ENCODE measurements around the gene MAMLD1.

MAMLD1 gene

GRCh38 chrX:150463566-150463965 is 100.4 kb downstream of the MAMLD1 start:
- no peak for DNase-seq

- no peak for DNase-seq
These were observed 100.9 kb downstream of the MAMLD1 start for GRCh38 chrX:150464001-150464400.

GRCh38 chrX:150465326-150465725 is 102.2 kb downstream of the MAMLD1 start:
- no peak for DNase-seq

GRCh38 chrX:150465881-150466775 is 103.0 kb downstream of the MAMLD1 start:
- no peak for DNase-seq

DNA sequence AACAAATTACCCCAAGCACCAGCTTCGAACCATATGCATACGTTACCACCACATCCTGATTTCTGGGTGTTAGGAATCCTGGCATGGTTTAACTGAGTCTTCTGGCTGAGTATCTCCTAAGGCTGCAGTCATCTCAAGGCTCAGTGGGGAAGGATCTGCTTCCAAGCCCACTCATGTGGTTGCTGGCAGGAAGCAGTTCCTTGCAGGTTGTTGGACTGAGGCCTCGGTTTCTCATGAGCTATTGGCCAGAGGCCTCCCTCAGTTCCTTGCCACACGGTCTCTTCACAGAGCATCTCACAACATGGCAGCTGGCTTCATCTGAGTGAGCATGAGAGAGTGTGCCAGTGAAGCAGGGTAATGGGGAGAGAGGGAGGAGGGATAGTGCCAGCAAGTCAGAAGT is 109.2 kb downstream of the MAMLD1 start:
- DNase-seq: no peak

- no peak for DNase-seq
These were observed 110.3 kb downstream of the MAMLD1 start for GRCh38 chrX:150473371-150473770.

GRCh38 chrX:150475461-150475860 is 112.3 kb downstream of the MAMLD1 start:
- DNase-seq: no peak

GRCh38 chrX:150476164-150476699 is 113.1 kb downstream of the MAMLD1 start:
- no peak for DNase-seq

GRCh38 chrX:150477371-150477770 is 114.3 kb downstream of the MAMLD1 start:
- no peak for DNase-seq

DNA sequence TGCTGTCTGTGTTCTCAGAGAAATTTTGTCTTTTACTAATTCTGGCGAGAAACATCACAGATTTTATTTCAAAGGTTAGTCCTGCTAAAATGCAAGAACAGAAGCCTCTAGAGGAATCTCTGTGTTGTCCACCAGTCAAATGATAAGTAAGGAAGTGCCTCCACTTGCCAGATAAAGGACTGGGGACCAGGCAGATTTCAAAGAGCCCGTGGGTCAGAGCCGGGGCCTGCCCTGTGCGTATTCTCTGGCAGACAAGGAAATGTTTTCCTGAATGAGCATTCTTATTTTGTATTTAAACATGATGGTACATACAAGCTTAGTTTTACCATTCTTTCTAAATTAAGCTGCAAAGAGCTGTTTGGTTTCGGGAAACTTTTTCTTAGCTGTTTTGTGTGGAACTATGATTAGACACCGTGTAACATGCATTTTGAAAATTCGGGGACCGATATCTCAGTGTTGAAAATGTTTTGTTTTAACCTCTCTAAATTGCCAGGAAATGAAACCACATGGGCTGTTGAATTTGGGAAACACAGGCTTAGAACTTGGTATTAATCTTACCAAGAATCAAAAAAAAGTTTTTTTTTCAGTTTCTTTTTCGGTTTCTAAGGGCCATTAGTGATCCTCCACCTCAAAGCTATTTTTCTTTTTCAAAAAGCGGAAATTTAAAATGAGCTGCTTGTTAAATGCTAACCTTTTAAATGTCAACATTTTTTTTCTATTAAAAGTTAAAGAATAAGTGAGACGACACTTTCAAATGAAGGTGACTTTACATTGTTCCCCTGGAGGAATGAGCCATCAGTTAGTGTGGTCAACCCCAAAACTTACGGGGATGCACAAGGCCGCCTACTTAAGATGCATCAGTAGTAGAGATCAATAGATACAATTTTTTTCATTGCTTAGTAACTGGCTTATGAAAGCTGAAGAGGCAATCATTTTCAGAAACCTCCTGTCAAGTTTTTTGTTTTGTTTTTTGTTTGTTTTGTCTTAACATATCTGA is 115.7 kb downstream of the MAMLD1 start:
- peak; percentile 9 for DNase-seq

GRCh38 chrX:150482537-150483206 is 119.6 kb downstream of the MAMLD1 start:
- DNase-seq: no peak

DNA sequence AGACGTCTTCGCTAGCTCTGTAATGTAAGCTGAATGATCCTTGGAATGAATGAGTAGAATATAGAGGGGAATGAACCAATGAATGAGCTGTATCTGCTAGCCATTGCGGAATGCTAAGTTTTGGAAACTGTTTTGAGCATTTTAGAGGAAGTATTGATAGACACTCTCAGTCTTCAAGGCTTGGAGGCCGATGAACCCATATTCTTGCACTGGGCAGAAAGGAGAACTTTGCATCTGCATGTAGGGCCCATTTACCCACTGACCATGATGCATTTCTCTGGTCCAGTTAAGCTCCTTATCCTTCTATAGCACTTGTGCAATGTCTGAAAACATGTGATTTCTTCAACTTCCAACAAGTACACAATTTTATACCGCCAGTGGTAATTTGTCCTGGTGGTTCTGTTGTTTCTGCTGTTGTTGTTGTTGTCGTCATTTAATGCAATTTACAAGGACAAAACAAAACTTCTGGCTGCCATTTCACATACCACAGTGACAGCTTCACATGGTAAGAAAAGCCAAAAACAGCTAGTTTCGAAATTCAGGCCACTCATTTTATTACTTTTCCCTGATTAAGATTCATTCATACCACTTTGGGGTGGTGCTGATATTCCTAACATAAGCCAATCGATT is 120.4 kb downstream of the MAMLD1 start:
- no peak for DNase-seq

DNA sequence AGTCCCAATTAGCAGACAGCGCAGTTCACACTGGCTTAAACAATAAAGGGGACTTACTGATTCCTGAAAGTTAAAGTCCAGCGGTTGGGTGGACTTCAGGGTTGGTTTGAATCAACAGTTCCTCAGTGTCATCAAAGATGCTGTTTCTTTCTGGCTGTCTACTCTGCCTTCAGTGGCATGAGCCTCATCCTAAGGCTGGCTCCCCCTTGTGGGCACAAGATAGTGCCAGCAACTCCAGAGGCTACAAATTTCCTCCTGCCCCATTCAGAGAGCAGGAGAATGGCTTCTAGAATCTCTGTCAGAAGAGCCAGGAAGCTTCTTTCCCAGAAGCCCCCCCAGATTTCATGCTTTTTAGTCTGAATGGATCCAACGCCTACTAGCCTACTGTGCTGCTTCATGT is 122.9 kb downstream of the MAMLD1 start:
- peak; percentile 42 for DNase-seq

GRCh38 chrX:150487369-150488094 is 124.4 kb downstream of the MAMLD1 start:
- DNase-seq: no peak

- DNase-seq: no peak
These were observed 126.4 kb downstream of the MAMLD1 start for GRCh38 chrX:150489359-150490015.

DNA sequence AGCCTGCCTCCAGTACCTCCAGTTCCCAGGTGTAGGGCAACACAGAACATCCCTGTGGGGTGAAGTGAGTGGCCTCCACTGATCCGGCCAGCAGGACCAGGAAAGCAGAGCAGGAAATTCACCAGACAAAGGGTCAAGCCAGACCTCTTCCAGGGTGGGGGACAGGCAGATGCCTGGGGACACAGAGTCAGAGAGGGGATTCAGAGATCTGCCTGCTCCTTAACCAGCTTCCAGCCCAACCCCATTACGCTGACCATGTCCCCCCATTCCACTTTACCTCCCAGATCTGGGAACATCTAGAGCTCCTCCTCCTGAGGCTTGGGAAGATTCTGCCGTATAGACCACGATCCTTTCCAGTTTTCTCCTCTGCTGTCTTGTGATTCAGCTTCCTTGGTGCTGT is 132.4 kb downstream of the MAMLD1 start:
- DNase-seq: no peak

DNA sequence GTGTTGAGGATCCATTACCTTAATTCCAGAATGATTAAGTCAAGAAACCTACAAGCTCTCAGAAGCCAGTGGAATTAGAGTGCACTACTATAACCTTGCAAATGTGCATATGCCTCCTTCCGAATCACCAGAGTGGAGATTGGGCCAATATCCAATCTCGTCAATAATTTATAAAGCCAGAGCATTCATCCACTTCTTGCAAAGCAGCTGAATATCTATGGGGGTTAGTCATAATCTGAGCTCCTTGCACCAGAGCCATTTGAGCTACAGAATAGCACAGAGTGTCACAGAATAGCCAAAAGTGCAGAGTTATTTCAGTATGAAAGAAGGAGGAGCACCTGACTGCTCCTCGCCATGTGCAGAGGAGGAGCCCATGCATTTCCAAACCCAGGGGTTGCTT is 136.1 kb downstream of the MAMLD1 start:
- DNase-seq: no peak

GRCh38 chrX:150502091-150502490 is 139.0 kb downstream of the MAMLD1 start:
- DNase-seq: no peak

GRCh38 chrX:150502979-150503897 is 140.1 kb downstream of the MAMLD1 start:
- DNase-seq: no peak

DNA sequence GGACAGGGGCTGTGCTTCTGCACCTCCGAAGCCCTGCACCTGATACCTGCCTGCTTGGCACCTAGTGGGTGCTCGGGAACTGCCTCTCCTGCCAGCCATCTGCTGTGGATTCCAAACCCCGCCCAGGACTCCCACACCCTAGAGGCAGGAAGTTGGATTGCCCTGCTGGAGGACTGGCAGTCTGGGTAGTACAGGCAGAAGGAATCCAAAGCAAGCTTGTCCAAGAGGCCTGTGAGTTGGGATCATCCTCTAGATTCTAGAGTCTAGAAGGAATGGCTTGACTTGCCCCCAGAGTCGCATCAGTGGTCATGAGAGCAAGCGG is 140.7 kb downstream of the MAMLD1 start:
- DNase-seq: no peak

Measured in RPMI8226 (cell line).